COR-L47 (cell line): ENCODE measurements around the gene UCP3.

Source experiments
- DNase-seq: peaks from one replicate; lab custom pipeline; 2025; lab: John Stamatoyannopoulos, UW

The UCP3 gene

DNA sequence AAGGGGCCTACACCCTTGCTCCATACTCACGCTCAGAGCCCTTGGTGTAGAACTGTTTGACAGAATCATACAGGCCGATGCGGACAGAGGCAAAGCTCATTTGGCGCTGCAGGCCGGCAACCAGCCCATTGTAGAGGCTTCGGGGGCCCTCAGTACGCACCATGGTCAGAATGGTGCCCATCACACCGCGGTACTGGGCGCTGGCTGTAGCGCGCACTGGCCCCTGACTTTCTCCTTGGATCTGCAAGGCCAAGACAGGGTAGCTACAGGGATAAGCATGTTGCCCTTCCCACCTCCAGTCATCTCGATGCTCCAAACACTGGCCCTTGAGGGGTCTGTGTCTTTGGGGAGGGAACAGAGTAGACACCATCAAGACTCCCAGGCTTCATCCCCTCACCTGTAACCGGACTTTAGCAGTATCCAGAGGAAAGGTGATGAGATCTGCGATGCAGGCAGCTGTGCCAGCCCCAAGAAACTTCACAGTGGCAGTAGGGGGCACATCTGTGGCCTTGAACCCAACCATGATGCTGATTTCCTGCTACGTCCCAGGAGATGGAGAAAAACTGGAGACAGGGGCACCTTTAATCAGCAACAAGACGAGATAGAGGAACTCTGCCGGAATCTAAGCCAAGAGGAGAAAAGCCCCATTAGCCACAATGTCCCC, 30.9 kb downstream of the UCP3 start:
- no peak for DNase-seq

DNA sequence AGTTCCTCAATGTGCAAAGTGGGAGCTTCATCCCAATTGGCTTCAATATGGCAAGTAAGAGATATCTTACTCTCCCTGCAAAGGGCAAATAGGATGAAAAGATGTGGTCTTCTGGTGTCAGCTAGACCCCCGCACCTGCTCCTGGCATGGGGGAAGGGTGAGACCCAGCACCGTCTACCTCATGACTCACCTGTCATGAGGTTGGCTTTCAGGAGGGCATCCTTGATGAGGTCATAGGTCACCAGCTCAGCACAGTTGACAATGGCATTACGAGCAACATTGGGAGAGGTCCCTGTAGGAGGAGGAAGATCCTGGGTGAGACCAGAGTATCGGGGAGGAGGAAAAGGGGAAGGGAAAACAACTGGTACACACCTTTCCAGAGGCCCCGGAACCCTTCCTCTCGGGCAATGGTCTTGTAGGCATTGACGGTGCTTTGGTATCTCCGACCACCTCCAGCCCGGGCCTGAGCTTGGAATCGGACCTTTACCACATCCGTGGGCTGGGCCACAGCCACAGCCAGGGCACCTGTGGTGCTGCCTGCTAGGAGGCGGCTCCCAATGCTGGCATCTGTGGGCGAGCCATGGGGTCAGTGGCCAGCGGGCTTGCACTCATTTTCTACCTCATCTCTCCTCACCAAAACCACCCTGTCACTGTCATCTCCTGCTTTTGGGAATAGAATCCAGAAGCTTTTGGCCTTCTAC, 32.3 kb downstream of the UCP3 start:
- DNase-seq, result no peak

DNA sequence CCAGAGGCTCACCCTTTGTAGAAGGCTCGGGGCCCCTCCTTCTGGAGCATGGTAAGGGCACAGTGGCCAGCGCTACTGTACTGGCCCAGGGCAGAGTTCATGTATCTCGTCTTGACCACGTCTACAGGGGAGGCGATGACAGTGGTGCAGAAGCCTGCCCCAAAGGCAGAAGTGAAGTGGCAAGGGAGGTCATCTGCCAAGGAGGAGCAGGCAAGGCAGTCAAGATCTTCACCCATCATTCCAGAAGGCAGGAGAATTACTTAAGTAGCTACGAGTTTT, 33.5 kb downstream of the UCP3 start:
- no peak for DNase-seq

DNA sequence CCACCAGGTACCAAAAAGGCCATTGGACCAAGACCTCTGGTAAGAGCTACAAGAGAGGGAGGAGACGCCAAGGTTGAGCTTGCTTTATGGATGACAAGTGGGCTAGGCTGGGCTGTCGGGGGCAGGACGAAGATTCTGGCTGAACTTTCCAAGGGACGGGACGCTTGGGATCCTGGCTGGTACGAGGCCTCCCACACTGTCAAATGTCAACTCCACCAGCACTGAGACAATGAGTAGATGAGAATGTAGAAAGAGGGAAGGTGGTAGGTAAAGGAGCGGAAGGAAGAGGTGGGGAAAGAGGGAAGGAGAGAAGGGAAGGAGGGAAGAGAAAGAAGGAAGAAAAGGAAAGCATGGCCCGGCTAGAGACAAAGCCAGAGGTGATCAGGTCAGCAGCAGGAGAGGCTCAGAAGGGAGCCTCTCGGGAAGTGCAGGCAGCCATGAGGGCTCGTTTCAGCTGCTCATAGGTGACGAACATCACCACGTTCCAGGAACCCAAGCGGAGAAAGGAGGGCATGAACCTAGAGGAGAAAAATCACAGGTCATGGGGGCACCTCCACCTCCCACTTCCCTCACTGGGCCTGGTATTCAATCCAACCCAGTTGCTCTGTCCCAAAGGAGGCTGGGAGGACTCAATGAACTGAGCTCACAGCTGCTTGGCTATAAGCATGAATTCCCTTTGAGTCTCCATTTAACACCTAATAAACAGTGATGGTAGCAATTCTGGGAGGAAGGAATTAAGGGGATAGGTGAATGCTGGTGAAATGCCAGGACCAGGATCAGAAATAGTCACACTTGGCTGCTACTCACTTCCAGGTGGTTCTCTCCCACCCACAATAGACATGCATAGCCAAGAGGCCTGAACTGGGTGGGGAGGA, 34.0 kb downstream of the UCP3 start:
- no peak for DNase-seq

DNA sequence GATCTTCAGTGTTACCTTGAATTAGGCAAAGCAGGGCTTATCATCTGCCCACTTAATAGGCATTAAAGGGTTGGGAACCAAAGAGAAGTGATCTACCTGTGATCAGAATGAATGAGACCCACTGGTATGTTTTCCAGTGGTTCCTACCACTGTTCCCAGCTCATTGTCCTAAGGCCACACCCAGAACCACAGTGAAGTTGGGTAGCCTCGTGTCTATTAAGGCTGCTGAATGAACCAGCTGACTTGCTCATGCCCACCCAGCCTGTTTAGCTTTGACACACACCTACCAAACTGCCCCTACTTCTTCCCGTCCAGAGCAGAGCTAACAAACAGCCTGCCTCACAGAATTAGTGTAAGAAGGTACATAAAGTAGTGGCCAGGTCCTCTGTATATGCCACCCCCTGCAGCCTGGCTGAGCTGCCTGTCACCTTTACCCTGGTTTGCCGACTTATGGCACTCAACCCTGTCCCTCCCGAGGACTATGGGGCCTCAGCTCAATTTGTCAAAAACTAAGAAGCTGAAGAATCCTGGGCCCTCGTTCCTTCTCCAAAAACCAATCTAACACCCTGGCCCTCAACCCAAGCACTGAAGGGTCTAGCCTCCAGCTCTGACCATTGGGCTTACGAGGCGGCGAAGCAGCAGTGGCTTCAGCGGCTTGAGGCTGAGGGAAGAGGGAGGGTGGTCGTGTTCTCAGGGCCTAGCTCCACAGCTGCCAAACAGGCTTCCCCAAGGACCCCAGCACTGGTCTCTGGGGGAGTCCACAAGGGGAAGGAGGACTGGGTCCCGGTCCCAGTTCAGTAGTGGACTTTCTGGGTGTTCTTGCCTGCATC, 36.0 kb downstream of the UCP3 start:
- DNase-seq, result no peak

DNA sequence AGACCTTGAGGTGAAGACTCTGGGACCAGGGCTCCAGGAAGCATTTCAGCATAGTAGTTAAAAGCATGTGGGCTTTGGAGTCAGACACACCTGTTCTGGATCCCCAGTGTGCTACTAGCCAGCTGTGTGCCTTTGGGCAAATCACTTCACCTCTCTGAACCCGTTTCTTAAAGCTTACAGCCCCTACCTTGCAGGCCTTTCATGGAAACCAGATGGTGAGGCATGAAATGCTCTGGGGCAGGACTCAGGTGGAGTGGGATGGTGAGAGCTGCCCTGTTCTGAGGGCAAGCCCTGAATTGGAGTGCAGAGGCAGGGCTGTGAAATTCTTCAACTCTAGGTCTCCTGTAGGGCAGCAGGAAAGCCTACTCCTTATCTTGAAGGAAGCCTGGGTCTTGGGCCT, 36.7 kb downstream of the UCP3 start:
- DNase-seq, result no peak

DNA sequence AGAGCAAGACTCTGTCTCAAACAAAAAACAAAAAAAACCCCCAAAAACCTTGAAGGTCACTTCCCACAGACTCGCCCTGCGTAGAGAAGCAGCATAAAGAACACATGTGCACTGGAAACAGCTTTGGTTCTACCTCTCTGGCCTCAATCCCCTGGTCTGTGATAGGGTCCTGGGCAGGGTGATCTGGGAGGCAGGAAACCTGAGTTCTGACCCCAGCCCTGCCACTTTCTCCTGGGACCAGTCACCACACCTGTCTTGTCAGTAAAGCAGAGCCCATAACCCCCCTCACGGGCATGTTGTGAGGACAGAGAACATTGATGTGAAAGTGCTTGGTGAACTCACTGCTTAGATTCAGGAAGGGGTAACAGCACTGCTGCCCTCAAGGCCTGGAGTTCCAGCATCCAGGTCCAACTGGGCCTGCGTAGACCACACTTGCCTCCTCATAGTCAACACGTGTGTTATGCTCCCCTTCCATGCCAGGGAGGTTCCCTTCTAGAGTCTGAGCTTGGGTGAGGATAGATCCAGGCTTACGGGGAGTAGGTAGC, 37.6 kb downstream of the UCP3 start:
- DNase-seq, result no peak

DNA sequence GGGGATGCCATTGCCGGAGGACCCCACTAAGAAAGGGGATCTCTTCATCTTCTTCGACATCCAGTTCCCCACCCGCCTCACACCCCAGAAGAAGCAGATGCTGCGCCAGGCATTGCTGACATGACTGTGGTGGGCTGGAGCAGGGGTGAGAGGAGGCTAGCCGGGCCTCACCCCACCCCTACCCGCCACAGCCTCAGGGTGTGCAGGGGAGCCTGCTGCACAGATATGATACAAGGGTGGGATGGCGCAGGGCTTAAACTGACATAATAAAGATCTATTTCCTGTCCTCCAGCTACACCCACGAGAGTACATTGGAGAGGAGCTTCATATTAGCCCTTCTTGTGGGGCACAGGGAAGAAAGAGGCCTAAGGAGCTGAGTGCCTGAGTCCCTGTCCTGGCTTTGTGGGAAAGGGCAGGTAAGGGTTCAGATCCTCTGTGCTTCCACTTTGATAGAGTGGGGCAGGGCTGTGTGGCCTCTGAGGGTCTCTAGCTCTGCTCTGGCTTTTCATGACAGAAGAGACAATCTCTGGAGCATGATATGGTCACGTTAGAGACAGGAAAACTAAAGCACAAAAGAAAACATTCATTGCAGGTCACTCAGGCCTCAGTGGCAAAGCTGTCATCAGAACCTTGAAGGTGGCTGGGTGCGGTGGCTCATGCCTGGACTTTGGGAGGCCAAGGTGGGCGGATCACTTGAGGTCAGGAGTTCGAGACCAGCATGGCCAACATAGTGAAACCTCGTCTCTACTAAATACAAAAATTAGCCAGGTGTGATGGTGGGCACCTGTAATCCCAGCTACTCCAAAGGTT, 38.7 kb downstream of the UCP3 start:
- no peak for DNase-seq

DNA sequence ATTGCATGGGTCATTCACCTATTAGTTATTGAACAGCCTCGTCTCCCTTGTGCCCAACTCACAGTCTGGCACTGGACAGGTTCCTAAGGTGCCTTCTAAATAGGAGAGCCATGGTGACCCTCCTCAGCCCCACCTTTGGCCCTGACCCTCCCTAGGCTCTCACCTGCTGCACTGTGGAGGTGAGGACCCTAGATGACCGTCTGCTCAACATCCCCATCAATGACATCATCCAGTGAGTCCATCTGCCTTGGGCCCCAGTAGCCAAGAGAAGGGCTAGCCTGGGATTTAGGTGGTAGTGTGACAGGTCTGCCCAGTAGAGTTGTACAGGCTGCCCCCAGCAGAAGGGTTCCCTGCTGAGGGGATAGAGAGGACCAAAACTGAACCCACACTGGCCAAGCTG, 39.8 kb downstream of the UCP3 start:
- DNase-seq, result no peak

DNA sequence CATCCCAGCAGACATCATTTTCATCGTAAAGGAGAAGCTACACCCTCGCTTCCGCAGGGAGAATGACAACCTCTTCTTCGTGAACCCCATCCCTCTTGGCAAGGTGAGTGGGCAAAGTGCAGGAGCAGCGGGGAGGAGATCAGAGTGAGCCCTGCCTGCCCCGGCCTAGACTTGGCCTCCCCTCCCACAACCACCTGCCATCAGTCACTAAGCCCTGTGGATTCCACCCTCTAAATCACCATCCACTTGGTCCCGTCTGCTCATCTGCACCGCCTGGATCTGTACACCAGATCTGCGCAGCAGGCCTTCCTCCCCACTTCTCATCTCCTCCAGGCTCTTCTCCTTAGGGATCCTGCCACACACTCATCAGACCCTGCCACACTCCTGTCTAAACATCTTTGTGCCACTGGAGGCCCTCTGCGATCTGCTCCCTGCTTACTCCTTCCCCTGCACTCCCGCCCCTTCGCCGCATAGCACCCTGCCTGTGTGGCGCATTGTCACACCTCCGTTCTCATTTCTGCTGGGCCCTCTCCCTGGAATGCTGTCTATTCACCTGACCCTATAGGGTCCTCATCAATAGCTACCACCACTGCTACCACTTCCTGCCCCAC, 40.4 kb downstream of the UCP3 start:
- DNase-seq, result no peak

DNA sequence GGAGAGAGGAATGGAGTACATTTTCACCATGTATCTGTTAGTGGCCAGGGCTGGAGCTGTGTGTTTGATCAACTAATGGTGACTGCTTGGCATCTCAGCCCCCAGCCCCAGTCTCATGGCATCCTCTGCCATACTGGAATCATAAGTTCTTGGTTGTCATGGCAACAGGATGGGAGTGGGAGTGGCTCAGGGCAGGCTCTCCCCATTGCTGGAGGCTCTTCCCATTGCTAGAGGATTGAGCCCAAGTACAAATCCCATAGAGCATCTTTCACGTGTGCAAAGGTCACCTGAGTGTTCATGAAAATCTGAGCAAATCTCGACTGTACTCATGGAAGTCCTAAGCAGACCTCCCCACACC, 43.1 kb downstream of the UCP3 start:
- DNase-seq, result no peak

DNA sequence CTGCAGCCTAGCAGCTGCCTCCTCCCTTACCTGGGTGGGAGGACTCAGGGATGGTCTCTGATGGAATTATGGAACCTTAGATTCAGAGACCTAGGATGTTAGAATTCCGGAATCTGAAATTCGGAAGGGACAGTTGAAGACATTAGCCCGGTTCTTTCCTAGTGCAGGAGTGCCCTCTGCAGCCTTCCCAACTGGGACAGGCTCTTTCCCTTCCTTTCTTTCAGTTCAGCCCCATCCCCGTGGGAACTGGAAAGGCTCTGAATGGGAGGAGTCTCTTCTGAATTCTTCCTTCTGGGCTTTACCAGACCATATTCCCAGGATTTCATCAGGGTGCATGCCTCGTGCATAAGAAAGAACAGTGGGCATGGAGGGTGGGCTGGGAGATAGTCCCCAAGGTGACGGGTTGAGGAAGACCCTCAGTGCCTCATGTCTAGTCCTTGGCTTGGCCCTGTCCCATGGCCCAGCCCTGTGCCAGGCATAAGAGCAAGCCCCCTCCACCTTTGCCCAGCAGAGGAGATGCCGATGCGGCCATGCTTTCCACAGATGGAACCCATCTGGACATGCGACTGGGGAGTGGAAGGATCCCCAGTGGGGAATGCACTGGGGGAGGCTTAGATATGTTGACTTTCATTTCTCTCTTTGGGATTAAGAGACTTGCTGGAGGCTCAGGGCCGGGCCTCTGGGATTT, 43.7 kb downstream of the UCP3 start:
- no peak for DNase-seq

DNA sequence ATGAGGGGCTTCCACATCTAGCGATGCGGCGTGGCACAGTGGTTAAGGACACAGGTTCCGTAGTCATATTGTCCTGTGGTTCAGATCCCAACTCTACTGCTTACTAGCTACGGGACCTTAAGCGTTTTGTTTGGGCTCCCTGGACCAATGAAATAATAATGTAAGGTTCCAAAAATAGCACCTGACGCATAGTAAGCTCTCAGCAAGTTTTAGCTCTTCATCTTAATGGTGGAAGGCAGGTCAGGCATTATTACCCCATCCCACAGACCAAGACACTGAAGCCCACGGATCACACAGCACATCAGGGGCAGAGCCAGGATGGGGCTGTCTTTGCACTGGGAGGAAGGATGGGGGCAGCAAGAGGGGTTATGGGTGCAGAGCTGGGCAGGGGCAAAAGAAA, 45.0 kb downstream of the UCP3 start:
- DNase-seq, result no peak

DNA sequence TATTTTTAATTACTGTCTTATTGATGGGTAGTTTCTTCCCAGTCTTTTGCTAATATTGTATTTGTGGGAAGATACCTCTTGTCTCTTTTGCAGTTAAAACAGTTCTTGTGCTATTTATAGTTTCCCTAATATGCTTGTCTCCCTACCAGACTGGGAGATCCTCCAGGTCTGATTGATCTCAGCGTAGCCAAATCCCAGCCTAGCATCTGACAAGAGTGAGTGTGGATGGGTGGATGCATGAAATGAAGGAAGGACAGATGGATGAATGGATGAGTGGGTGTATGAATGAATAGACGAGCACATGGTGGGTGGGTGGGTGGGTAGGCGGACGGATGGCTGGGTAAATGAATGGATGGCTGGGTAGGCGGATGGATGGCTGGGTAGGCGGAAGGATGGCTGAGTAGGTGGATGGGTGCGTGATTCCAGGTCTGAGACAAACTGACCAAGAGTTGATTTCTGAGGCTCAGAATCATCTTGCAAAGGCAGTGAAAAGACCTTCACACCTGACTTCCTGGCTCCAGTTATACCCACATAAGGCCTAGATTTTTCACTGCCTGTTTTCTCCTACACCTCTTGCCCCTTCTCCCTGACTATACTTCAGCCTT, 46.7 kb downstream of the UCP3 start:
- DNase-seq, result no peak

DNA sequence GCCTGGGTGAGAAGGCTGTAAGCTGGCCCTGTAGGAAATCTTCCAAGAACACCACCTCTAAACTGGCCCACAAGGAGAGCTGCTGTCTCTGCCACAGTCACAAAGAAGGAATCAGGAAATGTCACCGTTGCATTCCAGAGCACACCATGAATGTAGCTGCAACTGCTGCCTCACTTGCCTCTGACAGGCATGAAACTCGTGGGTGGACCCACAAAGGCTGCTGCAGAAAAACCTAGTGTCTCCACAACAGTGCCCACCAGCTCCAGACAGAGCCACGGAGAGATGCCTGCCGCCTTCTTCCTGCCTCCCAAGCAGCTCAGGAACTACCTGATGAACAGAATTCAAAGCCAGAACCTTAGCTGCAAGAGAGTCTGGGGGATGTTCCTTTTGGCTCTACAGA, 47.6 kb downstream of the UCP3 start:
- DNase-seq, result no peak

DNA sequence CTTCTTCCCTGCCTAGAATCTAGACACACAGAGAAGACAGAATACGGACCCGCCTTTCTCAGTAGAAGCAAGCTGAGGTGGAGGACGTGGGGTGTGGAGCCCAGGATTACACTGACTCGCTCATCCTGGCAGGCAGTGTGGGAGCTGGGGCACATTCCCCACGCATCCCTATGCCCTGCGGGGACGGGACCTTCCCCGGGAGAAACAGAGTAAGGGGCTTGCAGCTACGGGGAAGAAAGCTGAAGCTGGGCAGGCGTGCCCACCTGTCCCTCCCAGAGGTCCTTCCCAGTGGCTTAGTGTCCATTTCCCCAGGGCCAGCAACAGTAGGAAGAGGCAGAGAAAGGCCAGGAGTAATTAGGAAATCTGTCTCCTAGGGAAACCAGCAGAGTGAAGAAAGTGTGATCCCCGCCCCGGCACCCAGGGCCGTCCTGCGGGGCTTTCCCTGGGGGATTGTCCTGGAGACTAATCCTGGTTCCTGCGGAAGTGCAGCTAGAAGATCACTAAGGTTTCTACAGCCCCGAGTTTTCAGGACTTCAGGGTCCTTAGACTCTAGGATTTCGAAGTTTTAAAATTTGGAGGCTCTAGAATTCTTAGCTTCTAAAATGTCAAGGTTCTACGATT, 50.3 kb downstream of the UCP3 start:
- no peak for DNase-seq

DNA sequence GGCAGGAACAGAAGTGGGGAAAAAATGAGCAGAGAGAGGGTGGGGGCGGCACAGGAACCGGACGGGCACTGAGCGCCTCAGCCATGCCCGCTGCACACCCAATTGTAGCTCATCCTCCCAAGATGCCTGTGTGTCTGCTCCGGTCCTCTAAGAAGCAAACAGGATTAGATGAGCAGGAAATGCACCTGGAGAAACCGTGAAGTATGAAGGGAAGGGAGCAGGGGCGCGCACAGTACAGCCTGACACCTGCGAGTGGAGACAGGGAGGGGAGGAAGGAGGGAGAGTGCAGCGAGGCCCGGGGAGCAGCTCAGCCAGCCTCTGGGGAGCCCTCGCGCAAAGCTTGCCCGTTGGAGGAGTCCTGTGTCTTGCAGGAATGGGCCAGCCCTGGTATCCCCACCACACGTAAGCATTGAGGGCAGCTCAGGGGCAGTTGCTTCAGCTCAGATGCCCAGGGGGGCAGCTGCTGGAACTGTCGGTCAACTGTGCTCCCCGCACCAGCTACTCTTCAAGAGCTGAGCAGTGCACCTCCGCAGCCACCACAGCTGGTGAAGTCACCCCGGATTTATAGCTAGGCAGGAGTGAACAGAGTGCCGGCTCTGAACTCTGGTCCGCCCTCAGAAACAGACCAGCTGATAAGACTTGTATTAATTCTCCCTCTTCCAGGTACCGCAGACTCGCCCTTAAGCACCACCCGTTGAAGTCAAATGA, 51.1 kb downstream of the UCP3 start:
- DNase-seq, result no peak

DNA sequence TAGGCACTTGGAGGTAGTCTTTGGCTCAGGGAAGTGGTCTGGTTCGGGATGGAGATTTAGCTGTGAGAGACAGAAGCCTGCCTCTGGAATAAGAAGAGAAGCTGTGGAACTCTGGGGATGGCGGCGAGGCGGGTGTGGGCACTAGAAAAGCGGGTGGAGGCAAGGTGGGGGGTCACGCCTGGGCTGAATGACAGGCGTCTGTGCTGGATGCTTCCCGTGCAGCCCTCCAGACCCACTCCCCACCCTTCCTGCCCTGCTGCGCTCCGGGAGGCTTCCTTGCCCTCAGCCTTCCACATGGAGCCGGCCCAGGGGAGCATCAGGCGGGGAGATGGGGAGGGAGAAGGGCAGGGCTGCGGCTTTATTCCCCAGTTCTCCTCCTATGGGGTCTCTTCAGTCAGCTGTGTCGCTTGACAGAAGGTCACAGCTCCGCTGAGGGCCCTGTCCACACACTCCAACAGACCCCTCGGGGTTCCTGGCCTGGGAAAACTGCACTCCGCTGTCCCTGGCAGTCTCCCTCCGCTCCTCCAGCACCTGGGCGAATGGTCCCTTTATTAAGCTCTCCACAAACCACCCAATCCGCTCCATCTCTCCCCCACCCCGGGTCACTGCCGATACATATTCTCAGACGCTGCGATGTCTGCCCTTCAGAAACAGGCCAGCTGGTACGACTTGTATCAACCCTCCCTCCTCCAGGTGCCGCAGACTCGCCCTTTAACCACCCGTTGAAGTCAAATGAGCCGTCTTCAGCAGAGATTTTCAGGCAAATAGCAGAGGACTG, 51.8 kb downstream of the UCP3 start:
- DNase-seq, result no peak
